GM18517 (cell line): Measurements from ENCODE around the gene GPR176.

Experiments used
- ATAC-seq: cut with Tn5 transposase; IDR thresholded peaks from one replicate; pipeline ENCODE4 v1.9.1; 2021; ENCODE audit warnings: mild to moderate bottlenecking, moderate library complexity; ENCODE audit not compliant: unreplicated experiment

The GPR176 gene

GRCh38 chr15:39860871-39861270, 59.2 kb downstream of the GPR176 start:
- ATAC-seq: no peak

- ATAC-seq: no peak
Observed at GRCh38 chr15:39860200-39860599, 59.9 kb downstream of the GPR176 start.

- no peak for ATAC-seq
Observed at GRCh38 chr15:39859636-39860035, 60.4 kb downstream of the GPR176 start.

GRCh38 chr15:39857132-39857531, 62.9 kb downstream of the GPR176 start:
- no peak for ATAC-seq

- ATAC-seq: no peak
Observed at GRCh38 chr15:39856357-39856756, 63.7 kb downstream of the GPR176 start.

GRCh38 chr15:39855400-39855799, 64.7 kb downstream of the GPR176 start:
- no peak for ATAC-seq

GRCh38 chr15:39854161-39854560, 65.9 kb downstream of the GPR176 start:
- no peak for ATAC-seq

- ATAC-seq: no peak
Observed at GRCh38 chr15:39852250-39852649, 67.8 kb downstream of the GPR176 start.

GRCh38 chr15:39851500-39852092, 68.5 kb downstream of the GPR176 start:
- ATAC-seq: no peak

GRCh38 chr15:39850436-39850835, 69.6 kb downstream of the GPR176 start:
- ATAC-seq: no peak

- no peak for ATAC-seq
Observed at GRCh38 chr15:39846108-39846507, 74.0 kb downstream of the GPR176 start.

- ATAC-seq: no peak
Observed at GRCh38 chr15:39845582-39845981, 74.5 kb downstream of the GPR176 start.

- no peak for ATAC-seq
Observed at GRCh38 chr15:39843565-39843964, 76.5 kb downstream of the GPR176 start.

GRCh38 chr15:39837454-39837853, 82.6 kb downstream of the GPR176 start:
- ATAC-seq: no peak

- ATAC-seq: no peak
Observed at GRCh38 chr15:39835550-39835949, 84.5 kb downstream of the GPR176 start.

- no peak for ATAC-seq
Observed at GRCh38 chr15:39834256-39834655, 85.8 kb downstream of the GPR176 start.

GRCh38 chr15:39833515-39833981, 86.5 kb downstream of the GPR176 start:
- ATAC-seq: no peak

GRCh38 chr15:39830166-39830565, 89.9 kb downstream of the GPR176 start:
- ATAC-seq: no peak

- ATAC-seq: no peak
Observed at GRCh38 chr15:39828374-39828931, 91.6 kb downstream of the GPR176 start.

- no peak for ATAC-seq
Observed at GRCh38 chr15:39826975-39827374, 93.1 kb downstream of the GPR176 start.

GRCh38 chr15:39823634-39824033, 96.4 kb downstream of the GPR176 start:
- ATAC-seq: no peak

GRCh38 chr15:39820050-39820602, 99.9 kb downstream of the GPR176 start:
- ATAC-seq: no peak

- no peak for ATAC-seq
Observed at GRCh38 chr15:39819533-39819932, 100.5 kb downstream of the GPR176 start.
